Endodermal cell (in vitro differentiated cells): ENCODE results near the gene SMCO4. TPM values are rescaled to one million over a fixed set of nuclear protein-coding genes. Genes with fewer than 3 reads are reported as not detected.

Source experiments
- DNase-seq: peaks from one replicate; pipeline ENCODE4 v3.0.0-alpha.2; 2017
- H3K27ac ChIP-seq: 2 replicates; pipeline ENCODE4 v1.5.1; 2013; ENCODE audit warnings: mild to moderate bottlenecking, low read depth, low read length, moderate library complexity
- H3K27me3 ChIP-seq: 2 replicates; pipeline ENCODE4 v1.6.1; 2013; ENCODE audit warnings: mild to moderate bottlenecking, low read length, moderate library complexity; ENCODE audit not compliant: insufficient read depth, control insufficient read depth, poor library complexity, severe bottlenecking
- H3K36me3 ChIP-seq: 2 replicates; pipeline ENCODE4 v1.7.0; 2013; ENCODE audit warnings: mild to moderate bottlenecking, low read length, moderate library complexity; ENCODE audit not compliant: control insufficient read depth, insufficient read depth
- H3K4me1 ChIP-seq: one replicate; pipeline ENCODE4 v1.7.0; 2013; ENCODE audit warnings: low read length; ENCODE audit not compliant: control insufficient read depth, insufficient read depth
- H3K4me3 ChIP-seq: 2 replicates; pipeline ENCODE4 v1.5.1; 2013; ENCODE audit warnings: mild to moderate bottlenecking, low read length, moderate library complexity
- H3K9ac ChIP-seq: 2 replicates; pipeline ENCODE4 v1.6.1; 2013; ENCODE audit warnings: mild to moderate bottlenecking, low read length, moderate library complexity; ENCODE audit not compliant: poor library complexity, severe bottlenecking; ENCODE audit errors: extremely low read depth
- H3K9me3 ChIP-seq: 2 replicates; pipeline ENCODE4 v1.6.1; 2013; ENCODE audit warnings: mild to moderate bottlenecking, low read length, moderate library complexity; ENCODE audit not compliant: control insufficient read depth
- H3K27ac Mint-ChIP-seq: 2 replicates; pipeline ENCODE4 v1.8.0; 2020; ENCODE audit warnings: mixed read lengths
- H3K27me3 Mint-ChIP-seq: 2 replicates; pipeline ENCODE4 v1.8.0; 2021; ENCODE audit warnings: mild to moderate bottlenecking, mixed read lengths; ENCODE audit not compliant: insufficient read depth
- H3K36me3 Mint-ChIP-seq: 2 replicates; pipeline ENCODE4 v1.8.0; 2020; ENCODE audit warnings: low read depth, mixed read lengths
- H3K4me1 Mint-ChIP-seq: 2 replicates; pipeline ENCODE4 v1.8.0; 2020; ENCODE audit warnings: mixed read lengths
- H3K4me3 Mint-ChIP-seq: 2 replicates; pipeline ENCODE4 v1.8.0; 2020; ENCODE audit warnings: mild to moderate bottlenecking, moderate library complexity, mixed read lengths
- H3K9me3 Mint-ChIP-seq: 2 replicates; pipeline ENCODE4 v1.8.0; 2020; ENCODE audit warnings: mild to moderate bottlenecking, mixed read lengths
- CTCF ChIP-seq: fragments of 200-600 bp; sonication (generic); conservative IDR thresholded peaks from 2 replicates; pipeline ENCODE4 v1.5.0; 2021; ENCODE audit warnings: antibody characterized with exemption, mild to moderate bottlenecking
- WGBS, 2 experiments: methylation state at CpG; one replicate each; pipeline versions ENCODE4 v1.1.5 to v1.1.7; 2013; ENCODE audit warnings: missing lambda C conversion rate in 2 of 2, mixed read lengths in 1 of 2; ENCODE audit not compliant: insufficient coverage in 1 of 2, insufficient read length in 1 of 2; 5-methylcytosine and 5-hydroxymethylcytosine counted together
- total RNA-seq, 2 donors: library from RNA; stranded (reverse); fragmentation: NEBNext Ultra II Directional in 1 of 2; extraction: Animal tissue kit (Norgen Biotek cat#: 25700) in 1 of 2; gene quantifications; 2 replicates in 1 of 2; 3 replicates in 1 of 2; pipeline ENCODE4 v1.2.1, GENCODE V29; 2021

The SMCO4 gene
- total RNA-seq, 2 donors from 2014 or later = 27.3 to 47.7 TPM

DNA sequence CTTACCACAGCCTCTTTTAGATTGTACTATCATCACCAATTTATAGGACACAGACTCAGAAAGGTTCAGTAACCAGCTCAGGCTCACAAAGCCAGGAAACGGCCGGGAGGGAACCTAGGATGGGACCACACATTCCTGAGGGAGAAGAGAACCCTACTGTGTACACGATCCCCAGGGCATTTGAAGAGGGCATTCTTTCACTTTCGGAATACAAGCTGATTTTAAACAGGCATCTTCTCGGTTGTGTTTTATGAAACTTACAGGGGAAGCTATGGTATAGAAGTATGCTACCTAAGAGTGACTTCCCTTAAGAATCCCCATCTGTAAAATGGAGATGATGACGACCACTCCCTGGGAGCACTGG, 19.0 kb downstream of the SMCO4 start:
- Mint-ChIP-seq H3K27me3 (no peaks in the 10 kb centered on the region), H3K36me3 (no peaks in the 10 kb centered on the region), H3K4me1 (peaks cover 15% of the 10 kb centered on the region), H3K9me3 (no peaks in the 10 kb centered on the region), H3K27ac (no peak overlapping the region), H3K4me3 (no peak overlapping the region)
- H3K36me3 ChIP-seq = no peaks in the 10 kb centered on the region
- H3K27ac ChIP-seq = no peak overlapping the region
- no peak overlapping the region for H3K9ac ChIP-seq
- no peaks in the 10 kb centered on the region for H3K27me3 ChIP-seq
- H3K9me3 ChIP-seq = no peaks in the 10 kb centered on the region
- 80 to 94% methylated on average over 5 to 6 of the region's 6 CpGs for WGBS, 2 experiments
- DNase-seq = no peak
- no peaks in the 10 kb centered on the region for H3K4me1 ChIP-seq
- TF ChIP-seq CTCF = no peak
- H3K4me3 ChIP-seq = no peak overlapping the region

DNA sequence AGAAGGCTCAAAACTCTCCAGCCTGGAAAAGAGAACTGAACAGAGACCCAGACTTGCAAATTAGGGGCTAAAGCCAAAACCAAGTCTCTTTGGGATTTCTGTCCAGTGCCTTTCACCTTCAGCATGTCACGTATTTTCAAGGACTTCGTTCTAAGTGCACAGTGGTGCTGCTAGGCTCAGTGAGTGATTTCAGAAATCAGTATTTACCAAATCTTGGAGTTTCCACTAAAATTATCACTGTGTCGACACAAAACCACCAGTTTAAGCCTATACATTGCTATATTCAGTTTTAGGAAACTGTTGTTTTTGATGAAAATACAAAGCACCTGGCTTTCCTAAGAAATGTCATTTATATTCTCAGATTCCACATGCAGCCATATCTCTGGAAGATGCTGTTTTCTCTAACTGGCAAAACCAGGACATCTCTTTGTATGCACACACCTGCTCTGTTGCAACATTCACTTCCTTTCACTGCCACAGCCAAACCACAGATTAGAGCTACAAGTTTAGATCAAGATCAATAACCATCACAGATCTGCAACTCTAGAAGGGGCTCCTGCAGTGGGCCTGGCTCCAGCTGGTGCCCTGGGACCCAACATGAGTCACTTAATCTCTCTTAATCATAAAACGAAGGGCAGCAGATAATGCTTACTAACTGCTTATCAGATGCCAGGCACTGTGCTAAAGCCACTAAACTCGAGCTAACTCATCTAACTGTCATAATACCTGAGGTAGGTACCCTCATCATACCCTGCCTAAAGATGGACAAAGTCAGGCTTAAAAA, 22.3 kb downstream of the SMCO4 start:
- 89 to 92% methylated on average over 4 to 5 of the region's 5 CpGs for WGBS, 2 experiments
- Histone ChIP-seq H3K27me3 (no peaks in the 10 kb centered on the region), H3K36me3 (no peaks in the 10 kb centered on the region), H3K4me3 (no peak overlapping the region), H3K9ac (no peak overlapping the region), H3K4me1 (no peaks in the 10 kb centered on the region), H3K27ac (no peak overlapping the region), H3K9me3 (no peaks in the 10 kb centered on the region)
- Mint-ChIP-seq H3K27ac (no peak overlapping the region), H3K4me3 (no peak overlapping the region), H3K27me3 (no peaks in the 10 kb centered on the region), H3K36me3 (no peaks in the 10 kb centered on the region), H3K4me1 (peaks cover 15% of the 10 kb centered on the region), H3K9me3 (no peaks in the 10 kb centered on the region)
- no peak for TF ChIP-seq CTCF
- DNase-seq = no peak

DNA sequence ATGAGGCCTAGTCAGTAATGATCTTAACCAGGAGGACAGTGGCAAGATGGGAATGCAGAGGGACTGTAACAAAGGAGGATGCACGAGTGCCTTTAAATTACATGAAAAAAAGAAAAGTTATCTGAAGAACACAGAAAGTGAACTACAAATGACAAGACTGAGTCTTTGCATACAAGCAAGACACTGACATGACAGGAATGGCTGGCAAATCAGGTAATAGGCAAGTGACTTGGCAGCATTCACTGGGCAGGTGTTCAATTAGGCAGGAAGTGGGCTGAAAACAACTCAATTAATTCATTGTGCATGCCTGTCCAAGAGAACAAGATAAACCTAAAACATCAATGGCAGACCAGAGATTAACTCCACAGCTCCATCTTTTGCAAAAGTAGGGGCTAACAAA, 24.0 kb downstream of the SMCO4 start:
- Histone ChIP-seq H3K9me3 (no peaks in the 10 kb centered on the region), H3K4me1 (no peaks in the 10 kb centered on the region), H3K27me3 (no peaks in the 10 kb centered on the region), H3K27ac (no peak overlapping the region), H3K36me3 (no peaks in the 10 kb centered on the region), H3K9ac (no peak overlapping the region), H3K4me3 (no peak overlapping the region)
- no peak for TF ChIP-seq CTCF
- no peaks in the 10 kb centered on the region for H3K36me3 Mint-ChIP-seq
- WGBS, 2 experiments = 93 to 96% methylated on average over 1 of the region's 1 CpG
- DNase-seq = no peak
- H3K4me3 Mint-ChIP-seq = no peak overlapping the region
- no peaks in the 10 kb centered on the region for H3K9me3 Mint-ChIP-seq
- H3K27me3 Mint-ChIP-seq = no peaks in the 10 kb centered on the region
- no peak overlapping the region for H3K27ac Mint-ChIP-seq
- peaks cover 14% of the 10 kb centered on the region for H3K4me1 Mint-ChIP-seq
